HG02759 (cell line): Measurements from ENCODE around the gene SHISAL1.
"Not testable (repeated sequence)": the region's sequence is repeated elsewhere in the genome, so short reads cannot be mapped to it uniquely, and the experiment has no call there.

Experiments
- ATAC-seq: cut with Tn5 transposase; IDR thresholded peaks from one replicate; pipeline ENCODE4 v1.9.1; 2021; ENCODE audit warnings: mild to moderate bottlenecking, moderate library complexity; ENCODE audit not compliant: unreplicated experiment

Gene SHISAL1

GRCh38 chr22:44305455-44305854 lies 7.3 kb downstream of the SHISAL1 start:
- ATAC-seq: no peak

DNA sequence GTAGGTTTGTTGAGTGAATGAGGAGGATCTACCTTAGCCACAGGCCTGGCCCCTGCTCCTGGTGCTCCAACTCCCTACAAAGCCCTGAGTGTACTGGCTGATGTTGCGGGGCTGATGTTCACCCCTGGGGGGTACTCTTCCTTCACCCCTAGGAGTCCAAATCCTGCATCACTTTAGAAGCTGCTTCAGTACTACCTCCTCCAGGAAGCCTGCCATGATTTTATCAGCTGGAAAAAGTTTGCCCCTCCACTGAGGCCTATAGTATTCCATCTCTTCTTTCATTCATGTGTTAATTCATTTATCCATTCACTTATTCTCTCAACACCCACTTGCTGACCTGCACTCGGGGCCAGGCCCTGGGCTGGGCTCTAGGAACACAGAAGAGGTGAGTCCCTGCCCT lies 7.8 kb downstream of the SHISAL1 start:
- ATAC-seq: no peak

GRCh38 chr22:44304354-44304753 lies 8.4 kb downstream of the SHISAL1 start:
- no peak for ATAC-seq

- not testable (repeated sequence) for ATAC-seq
These were observed 10.4 kb downstream of the SHISAL1 start for GRCh38 chr22:44302363-44302762.

DNA sequence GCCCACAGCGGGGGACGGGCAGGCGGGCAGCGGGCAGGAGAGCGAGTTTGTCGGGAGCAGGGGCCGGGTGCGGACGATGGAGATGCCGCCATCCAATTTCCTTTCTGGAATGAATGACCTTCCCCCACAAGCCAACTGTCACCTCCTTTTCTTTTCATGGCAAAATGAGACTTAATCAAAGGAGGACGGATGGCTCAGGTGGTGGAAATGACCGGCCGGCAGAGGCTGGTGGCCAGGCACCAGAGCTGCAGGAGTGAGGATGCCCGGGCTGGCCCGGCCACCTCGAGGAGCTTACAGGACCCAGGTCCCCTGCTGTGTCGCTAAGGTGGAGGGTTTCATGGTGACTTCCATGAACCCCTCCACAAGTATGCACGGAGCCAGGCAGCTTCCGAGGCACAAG lies 11.7 kb downstream of the SHISAL1 start:
- no peak for ATAC-seq

DNA sequence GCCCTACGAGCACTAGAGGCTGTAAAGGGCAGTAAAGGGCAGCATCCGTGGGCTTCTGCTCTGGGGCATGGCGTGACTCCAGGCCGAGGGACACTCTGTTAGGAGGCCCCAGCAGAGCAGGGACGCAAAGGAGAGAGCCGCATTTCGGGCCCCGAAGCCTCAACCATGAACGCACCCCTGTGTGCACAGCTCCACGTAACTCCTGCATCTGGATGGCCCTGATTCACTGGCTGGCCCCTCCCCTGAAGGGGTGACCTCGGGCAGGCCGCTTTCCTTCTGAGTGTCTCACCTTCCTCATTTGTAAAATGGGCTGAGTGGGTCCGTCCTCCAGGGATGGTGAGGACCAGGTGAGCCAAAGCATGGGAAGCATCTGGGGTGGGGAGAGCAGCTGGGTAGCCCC lies 13.6 kb downstream of the SHISAL1 start:
- no peak for ATAC-seq

GRCh38 chr22:44298406-44299091 lies 14.2 kb downstream of the SHISAL1 start:
- ATAC-seq: no peak

DNA sequence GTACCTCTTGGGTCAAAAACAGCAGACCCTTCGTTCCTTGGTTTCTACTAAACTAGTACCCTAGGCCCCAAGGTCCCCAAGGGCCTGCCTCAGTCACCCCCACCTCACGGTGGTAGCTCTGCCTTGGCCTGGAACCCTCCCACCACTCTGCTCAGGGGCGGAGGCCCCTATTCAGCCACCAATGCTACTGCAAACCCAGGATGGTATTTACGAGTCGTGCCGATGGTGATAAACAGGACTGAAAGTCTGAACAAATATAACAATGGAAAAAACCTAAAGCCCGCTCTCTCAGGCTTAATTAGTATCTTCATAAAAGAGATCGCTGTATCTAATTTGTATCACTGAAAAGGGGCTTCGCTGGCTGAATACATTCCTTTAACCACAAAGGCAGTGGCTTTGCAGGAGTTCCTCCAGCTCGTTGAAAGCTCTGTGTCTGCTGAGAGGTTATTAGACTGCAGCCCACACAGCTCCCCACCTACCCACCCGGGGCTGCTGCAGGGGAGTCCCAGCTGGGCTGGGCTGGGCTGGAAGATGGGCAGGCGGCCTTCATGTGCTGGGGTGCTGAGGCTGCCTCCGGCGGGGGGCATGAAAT lies 15.2 kb downstream of the SHISAL1 start:
- no peak for ATAC-seq

GRCh38 chr22:44295406-44295805 lies 17.3 kb downstream of the SHISAL1 start:
- no peak for ATAC-seq

- no peak for ATAC-seq
These were observed 18.9 kb downstream of the SHISAL1 start for GRCh38 chr22:44293876-44294275.

- no peak for ATAC-seq
These were observed 19.7 kb downstream of the SHISAL1 start for GRCh38 chr22:44293034-44293433.

DNA sequence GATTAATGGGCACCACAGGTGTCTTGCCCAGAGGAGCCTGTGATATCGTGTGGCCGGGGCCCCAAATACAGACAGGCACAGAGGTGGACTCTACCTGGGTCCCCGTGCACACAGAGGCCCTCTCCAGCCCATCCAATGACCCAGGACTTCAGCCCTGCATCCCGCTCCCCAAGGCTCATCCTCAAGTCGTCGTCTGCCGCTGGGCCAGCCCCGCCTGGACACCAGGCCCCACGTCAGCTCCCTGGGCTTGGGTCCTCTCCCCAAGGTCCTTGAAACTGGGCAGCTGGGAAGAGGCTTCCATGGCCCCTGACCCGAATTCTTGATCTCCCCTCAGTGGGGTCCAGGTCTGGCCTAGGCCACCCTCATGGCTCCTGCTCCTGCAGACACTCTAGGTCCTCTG lies 20.2 kb downstream of the SHISAL1 start:
- no peak for ATAC-seq

GRCh38 chr22:44291674-44292360 lies 20.9 kb downstream of the SHISAL1 start:
- ATAC-seq: no peak

- no peak for ATAC-seq
These were observed 21.5 kb downstream of the SHISAL1 start for GRCh38 chr22:44291265-44291664.

GRCh38 chr22:44289414-44290171 lies 23.2 kb downstream of the SHISAL1 start:
- ATAC-seq: no peak

DNA sequence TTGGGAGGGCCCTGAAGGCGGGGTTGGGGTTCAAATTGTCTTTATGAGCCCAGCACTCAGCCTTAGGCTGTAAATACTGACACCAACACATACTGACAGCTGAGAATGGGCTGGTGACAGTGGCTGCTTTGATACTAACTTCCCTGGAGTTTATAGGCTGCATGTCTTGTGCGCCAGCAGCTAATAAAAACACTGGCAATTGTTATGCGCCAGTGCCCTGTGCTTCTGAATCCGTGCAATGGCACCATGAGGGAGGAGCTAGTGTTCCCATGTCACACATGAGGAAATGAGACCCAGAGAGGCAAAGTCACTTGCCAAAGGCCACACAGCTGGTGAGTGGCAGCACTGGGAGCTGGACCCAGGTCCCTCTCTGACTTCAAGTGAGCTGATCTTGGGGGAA lies 23.8 kb downstream of the SHISAL1 start:
- ATAC-seq: no peak

- ATAC-seq: no peak
These were observed 25.0 kb downstream of the SHISAL1 start for GRCh38 chr22:44287741-44288140.

DNA sequence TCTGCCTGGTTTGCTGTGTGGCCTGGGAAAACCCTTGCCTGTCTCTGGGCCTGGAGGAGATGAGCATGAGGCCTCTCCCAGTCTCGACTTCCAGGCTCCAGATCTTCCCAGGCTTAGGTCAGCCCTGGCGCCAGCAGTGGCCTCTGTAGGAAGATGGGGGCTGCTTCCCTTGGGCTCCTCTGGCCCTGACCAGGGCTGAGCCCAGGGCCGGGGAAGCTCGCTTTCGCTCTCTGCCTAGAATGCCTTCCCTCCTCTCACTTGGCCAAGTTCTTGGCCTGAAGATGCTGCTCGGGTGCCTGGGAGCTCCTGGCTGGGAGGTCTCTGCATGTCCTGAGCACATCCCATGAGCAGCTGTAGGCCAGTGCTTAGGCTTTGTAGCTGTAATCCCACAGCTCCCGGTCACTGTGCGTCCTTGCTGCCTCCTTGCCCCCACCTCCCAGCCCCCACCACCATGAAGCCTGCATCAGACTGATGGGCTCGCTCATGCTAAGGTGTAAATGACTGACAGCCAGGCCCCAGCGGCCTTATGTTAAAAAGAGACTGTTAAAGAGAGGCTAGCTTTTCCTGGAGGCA lies 25.5 kb downstream of the SHISAL1 start:
- ATAC-seq: no peak

DNA sequence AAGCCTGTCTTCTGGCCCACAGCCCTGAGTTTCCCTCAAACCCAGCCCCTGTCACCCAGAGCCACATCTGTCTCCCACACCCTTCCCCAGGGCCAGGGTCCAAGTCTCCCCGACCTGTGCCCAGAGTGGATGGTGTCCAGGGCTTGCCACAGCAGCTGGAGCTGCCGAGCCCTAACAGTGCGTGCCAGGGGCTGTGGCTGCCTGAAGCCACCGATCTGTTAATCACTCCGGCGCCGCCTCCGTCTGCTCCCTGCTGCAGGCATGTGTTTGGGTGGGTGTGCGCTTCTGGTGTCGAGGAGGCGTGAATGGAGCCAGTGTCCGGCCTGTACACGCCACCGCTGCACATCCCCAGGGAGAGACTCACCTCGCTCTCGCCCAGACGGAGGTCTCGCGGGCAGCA lies 26.1 kb downstream of the SHISAL1 start:
- ATAC-seq: no peak

DNA sequence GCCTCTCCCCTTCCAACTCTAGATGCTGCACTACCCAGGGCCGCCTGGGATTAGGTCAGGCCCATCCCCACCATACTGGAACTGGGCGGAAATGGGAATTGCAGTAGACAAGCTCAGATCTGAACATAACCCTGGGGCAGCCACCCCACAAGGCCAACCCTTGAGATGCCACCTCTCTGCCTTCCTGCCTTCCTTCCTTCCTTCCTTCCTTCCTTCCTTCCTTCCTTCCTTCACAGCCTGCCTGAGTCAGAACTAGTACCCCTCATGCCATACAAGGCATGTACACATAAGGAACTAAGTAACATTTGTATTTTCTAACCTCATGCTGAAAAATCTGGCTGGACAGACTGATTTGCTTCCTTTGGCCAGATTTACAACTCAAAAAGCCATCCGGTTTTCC lies 28.0 kb downstream of the SHISAL1 start:
- no peak for ATAC-seq
